Adrenal gland (tissue), 12 donors: ENCODE data around the gene CAMK1D. TPM values are rescaled to one million over a fixed set of nuclear protein-coding genes. Genes with fewer than 3 reads are reported as not detected.
A peak's percentile ranks its signal among the peaks of the same experiment; 100 is the strongest.

Experiments used
- DNase-seq, 7 donors: peaks; one replicate each; pipeline ENCODE4 v3.0.0-alpha.2; 2019 to 2020
- H3K27ac ChIP-seq, 5 donors: fragments of 200-600 bp; sonication (generic) in 4 of 5; 1 replicate in 3 of 5; 2 replicates in 2 of 5; pipeline versions ENCODE4 v1.5.1 to v1.8.0; 2016 to 2020; ENCODE audit warnings: mild to moderate bottlenecking in 1 of 5
- H3K27me3 ChIP-seq: fragments of 200-600 bp; 2 replicates; pipeline ENCODE4 v1.8.0; 2021
- H3K36me3 ChIP-seq, 2 donors: fragments of 200-600 bp; replicated peaks in 1 of 2; 1 replicate in 1 of 2; 2 replicates in 1 of 2; pipeline versions ENCODE4 v1.5.1 to v1.8.0; 2018 to 2022
- H3K4me1 ChIP-seq, 2 donors: fragments of 200-600 bp; replicated peaks in 1 of 2; 1 replicate in 1 of 2; 2 replicates in 1 of 2; pipeline versions ENCODE4 v1.5.1 to v1.8.0; 2018 to 2021
- H3K4me3 ChIP-seq, 4 donors: fragments of 200-600 bp; sonication (generic) in 3 of 4; one replicate each; pipeline ENCODE4 v1.5.1; 2016 to 2018
- H3K9me3 ChIP-seq, 3 donors: fragments of 200-600 bp; sonication (generic) in 1 of 3; replicated peaks in 1 of 3; 1 replicate in 2 of 3; 2 replicates in 1 of 3; pipeline versions ENCODE4 v1.5.1 to v1.8.0; 2016 to 2021
- CTCF ChIP-seq, 6 experiments: fragments of 450-650 bp in 4 of 6; fragments of 200-600 bp in 2 of 6; sonication (generic) in 1 of 6; IDR thresholded peaks; 1 replicate in 5 of 6; 2 replicates in 1 of 6; pipeline versions ENCODE4 v1.5.1 to v1.8.0; 2016 to 2021; ENCODE audit warnings: antibody characterized with exemption in 6 of 6, mild to moderate bottlenecking in 2 of 6, moderate library complexity in 1 of 6
- POLR2A ChIP-seq, 2 donors: fragments of 450-650 bp; IDR thresholded peaks; one replicate each; pipeline ENCODE4 v1.6.1; 2017; ENCODE audit warnings: antibody characterized with exemption in 2 of 2, mild to moderate bottlenecking in 2 of 2, moderate library complexity in 1 of 2
- WGBS, 4 donors: extraction: QIAGEN DNeasy Blood & Tissue Kit in 2 of 4; methylation state at CpG; one replicate each; pipeline versions ENCODE4 v1.1.5 to v1.1.7; 2013 to 2017; 5-methylcytosine and 5-hydroxymethylcytosine counted together
- intact Hi-C, 2 donors: fragments of 100-400 bp; cut with DNase I; formaldehyde crosslinking; loops; one replicate each; pipeline versions ENCODE4 v1.14.1 to v1.15.0; 2022 to 2023
- polyA plus RNA-seq, 3 donors: library from polyadenylated mRNA; stranded (reverse); fragments of 200-250 nt in 2 of 3; fragments of 350-450 nt in 1 of 3; fragmentation: Illumina TruSeq in 1 of 3; extraction: RNeasy Lipid Tissue Mini Kit (QIAGEN cat#74804) in 1 of 3; gene quantifications; one replicate each; pipeline ENCODE4 v1.2.3, GENCODE V29; 2013 to 2014
- total RNA-seq, 9 donors: library from RNA; depleted of rRNA in 4 of 9; stranded (reverse); fragments of >200 nt in 4 of 9; fragments of 120-200 nt in 1 of 9; fragmentation: NEBNext Ultra II Directional in 1 of 9; extraction: Animal tissue kit (Norgen Biotek cat#: 25700) in 1 of 9; gene quantifications; one replicate each; pipeline versions ENCODE4 v1.1.0 to v1.2.4, GENCODE V29; 2013 to 2023
- donor health status: healthy with polysubstance abuse.
- donor health status: Bipolar disorder and iron deficiency.
- donor health status: DM: yes; HTN: yes; CAD: no.
- donor health status: DM: no; HTN: no; CAD: no.
- donor health status: DM: no; HTN: no; CAD: no.
- donor health status: DM: yes; HTN: yes; CAD: no.

The CAMK1D gene
- total and polyA plus RNA-seq, 12 donors, result 2.3 to 9.4 (median 6.5) TPM

- Histone ChIP-seq H3K27me3 (no peaks in the 10 kb centered on the region), H3K9me3 (no peaks in the 10 kb centered on the region), H3K4me3 (no peak overlapping the region), H3K36me3 (no peaks in the 10 kb centered on the region), H3K27ac (peak overlapping the region in 1 of 5 donors; percentile 17), H3K4me1 (peaks cover 4 to 16% of the 10 kb centered on the region in 2 donors)
- DNase-seq, result peak in 1 of 7 donors; percentile 70
- TF ChIP-seq CTCF (IDR thresholded peaks at IDR 0.05), result no peak
- TF ChIP-seq POLR2A (IDR thresholded peaks at IDR 0.05), result no peak
- WGBS, 4 donors, result 48 to 58% (median 56%) methylated on average over 9 of the region's 9 CpGs
- intact Hi-C loops, result no loop called here
Measured at GRCh38 chr10:12337453-12338372, 11.6 kb upstream of the CAMK1D start.

GRCh38 chr10:12338981-12339380 lies 10.4 kb upstream of the CAMK1D start:
- no peaks in the 10 kb centered on the region for H3K36me3 ChIP-seq
- H3K9me3 ChIP-seq, result no peaks in the 10 kb centered on the region
- no peak overlapping the region for H3K27ac ChIP-seq
- TF ChIP-seq POLR2A (IDR thresholded peaks at IDR 0.05) (no peak), CTCF (IDR thresholded peaks at IDR 0.05) (no peak)
- no peak overlapping the region for H3K4me3 ChIP-seq
- 83 to 96% (median 94%) methylated on average over 4 of the region's 4 CpGs for WGBS, 4 donors
- DNase-seq, result no peak
- intact Hi-C loops, result no loop called here
- H3K27me3 ChIP-seq, result no peaks in the 10 kb centered on the region
- H3K4me1 ChIP-seq, result peaks cover 0 to 3% of the 10 kb centered on the region in 2 donors

- Histone ChIP-seq H3K4me1 (no peaks in the 10 kb centered on the region), H3K27me3 (no peaks in the 10 kb centered on the region), H3K4me3 (no peak overlapping the region), H3K36me3 (no peaks in the 10 kb centered on the region), H3K9me3 (no peaks in the 10 kb centered on the region), H3K27ac (no peak overlapping the region)
- WGBS, 4 donors, result 75 to 86% (median 77%) methylated on average over 4 to 7 of the region's 7 CpGs
- TF ChIP-seq CTCF (IDR thresholded peaks at IDR 0.05) (no peak), POLR2A (IDR thresholded peaks at IDR 0.05) (no peak)
- DNase-seq, result no peak
- intact Hi-C loops, result no loop called here
Measured at GRCh38 chr10:12340371-12340770, 9.0 kb upstream of the CAMK1D start.

GRCh38 chr10:12340937-12341336 lies 8.4 kb upstream of the CAMK1D start:
- Histone ChIP-seq H3K27me3 (no peaks in the 10 kb centered on the region), H3K9me3 (no peaks in the 10 kb centered on the region), H3K27ac (no peak overlapping the region), H3K4me3 (no peak overlapping the region), H3K4me1 (no peaks in the 10 kb centered on the region), H3K36me3 (no peaks in the 10 kb centered on the region)
- intact Hi-C loops, result no loop called here
- TF ChIP-seq CTCF (IDR thresholded peaks at IDR 0.05) (no peak), POLR2A (IDR thresholded peaks at IDR 0.05) (no peak)
- DNase-seq, result no peak
- 73 to 81% (median 77%) methylated on average over 6 of the region's 6 CpGs for WGBS, 4 donors
